NAMALWA (cell line): ENCODE measurements around the gene TTYH1.
A peak's percentile ranks its signal among the peaks of the same experiment; 100 is the strongest.

ENCODE experiments used
- DNase-seq: peaks from one replicate; pipeline ENCODE4 v3.0.0-alpha.2; 2015; ENCODE audit warnings: low spot score

Gene TTYH1

GRCh38 chr19:54424201-54424600, 8.9 kb downstream of the TTYH1 start:
- DNase-seq: no peak

DNA sequence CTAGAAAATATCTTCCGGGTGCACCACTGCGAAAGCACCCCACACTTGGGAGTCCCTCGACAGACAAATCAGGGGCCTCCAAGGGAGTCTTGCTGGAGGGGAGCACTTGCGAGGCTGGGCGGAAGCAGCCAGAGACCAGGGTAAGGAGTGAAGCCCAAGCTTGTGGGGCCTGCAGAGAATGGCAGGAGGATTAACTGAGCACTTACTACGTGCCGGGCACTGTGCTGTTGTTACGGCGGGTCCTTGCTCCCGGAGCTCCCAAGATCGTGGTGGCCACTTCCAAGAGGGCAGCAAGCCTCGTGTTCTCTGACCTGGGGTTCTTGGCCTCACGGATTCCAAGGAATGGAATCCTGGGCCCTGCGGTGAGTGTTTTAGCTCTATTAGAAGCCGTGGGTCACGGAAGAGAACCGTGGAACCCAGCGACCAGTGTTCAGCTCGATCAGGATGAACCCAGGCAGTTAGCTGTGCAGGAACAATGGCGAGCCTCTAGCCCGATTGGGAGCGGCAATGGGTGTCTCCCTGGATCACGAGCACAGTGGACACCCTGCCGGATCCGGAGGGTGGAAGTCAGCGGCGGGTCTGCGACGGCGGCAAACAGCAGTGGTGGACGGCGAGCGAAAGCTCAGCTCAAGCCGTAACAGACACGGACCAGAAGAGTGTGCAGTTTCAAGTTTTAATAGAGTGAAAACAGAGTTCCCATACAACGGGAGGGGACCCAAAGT, 9.6 kb downstream of the TTYH1 start:
- DNase-seq: no peak

- no peak for DNase-seq
These were observed 10.1 kb downstream of the TTYH1 start for GRCh38 chr19:54425382-54425723.

- DNase-seq: no peak
These were observed 11.1 kb downstream of the TTYH1 start for GRCh38 chr19:54426291-54426931.

- no peak for DNase-seq
These were observed 12.3 kb downstream of the TTYH1 start for GRCh38 chr19:54427586-54427985.

- no peak for DNase-seq
These were observed 13.3 kb downstream of the TTYH1 start for GRCh38 chr19:54428323-54429175.

DNA sequence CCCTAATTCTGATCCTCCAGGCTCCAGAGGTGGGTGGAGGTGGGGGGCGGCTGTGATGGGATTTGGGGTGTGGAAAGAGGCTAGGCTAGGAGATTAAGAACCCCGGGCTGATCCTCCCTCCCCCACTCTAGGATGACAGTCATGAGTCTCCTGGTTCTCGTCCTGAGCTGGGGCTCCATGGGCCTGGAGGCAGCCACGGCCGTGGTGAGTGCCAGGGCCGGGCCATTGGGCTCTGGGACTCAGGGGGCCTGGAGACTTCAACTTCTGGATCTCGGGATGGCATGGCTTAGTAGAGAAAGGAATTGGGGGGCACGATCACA, 13.9 kb downstream of the TTYH1 start:
- no peak for DNase-seq

- no peak for DNase-seq
These were observed 14.4 kb downstream of the TTYH1 start for GRCh38 chr19:54429545-54430227.

- DNase-seq: peak; percentile 58
These were observed 15.3 kb downstream of the TTYH1 start for GRCh38 chr19:54430306-54431254.

GRCh38 chr19:54431255-54431838, 16.1 kb downstream of the TTYH1 start:
- DNase-seq: no peak

GRCh38 chr19:54432144-54432738, 17.0 kb downstream of the TTYH1 start:
- no peak for DNase-seq

- DNase-seq: no peak
These were observed 18.4 kb downstream of the TTYH1 start for GRCh38 chr19:54433697-54434096.

GRCh38 chr19:54434112-54434872, 19.0 kb downstream of the TTYH1 start:
- no peak for DNase-seq

DNA sequence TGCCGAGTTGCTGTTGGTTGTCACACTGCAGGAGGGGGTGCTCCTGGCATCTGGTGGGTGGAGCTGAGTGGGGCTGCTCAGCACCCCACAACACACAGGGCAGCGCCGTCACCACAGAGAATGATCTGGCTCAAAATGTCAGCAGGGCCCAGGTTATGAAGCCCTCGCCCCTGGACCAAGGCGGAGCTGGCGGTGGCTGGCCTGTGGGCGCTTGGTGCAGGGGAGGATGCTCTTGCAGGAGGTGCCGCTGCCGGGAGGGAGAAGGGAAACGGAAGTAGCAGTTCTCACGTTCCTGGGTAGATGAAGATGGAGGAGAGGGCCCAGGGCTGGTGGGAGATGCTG, 19.6 kb downstream of the TTYH1 start:
- no peak for DNase-seq

DNA sequence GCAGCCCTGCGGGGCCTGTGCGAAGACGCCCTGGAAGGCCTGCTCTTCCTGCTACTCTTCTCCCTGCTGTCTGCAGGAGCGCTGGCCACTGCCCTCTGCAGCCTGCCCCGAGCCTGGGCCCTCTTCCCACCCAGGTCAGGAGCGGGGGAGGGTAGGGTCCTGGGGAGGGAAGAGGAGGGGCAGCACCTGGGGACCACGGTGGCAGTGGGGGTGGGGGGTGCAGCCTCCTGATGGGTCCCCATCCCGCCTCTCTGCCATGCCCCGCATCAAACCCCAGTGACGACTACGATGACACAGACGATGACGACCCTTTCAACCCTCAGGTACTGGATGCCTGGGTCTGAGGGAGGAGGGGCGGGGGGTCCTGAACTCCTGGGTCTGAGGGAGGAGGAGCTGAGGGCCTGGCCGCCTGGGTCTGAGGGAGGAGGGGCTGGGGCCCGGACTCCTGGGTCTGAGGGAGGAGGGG, 20.3 kb downstream of the TTYH1 start:
- no peak for DNase-seq

- no peak for DNase-seq
These were observed 20.8 kb downstream of the TTYH1 start for GRCh38 chr19:54436031-54436523.

DNA sequence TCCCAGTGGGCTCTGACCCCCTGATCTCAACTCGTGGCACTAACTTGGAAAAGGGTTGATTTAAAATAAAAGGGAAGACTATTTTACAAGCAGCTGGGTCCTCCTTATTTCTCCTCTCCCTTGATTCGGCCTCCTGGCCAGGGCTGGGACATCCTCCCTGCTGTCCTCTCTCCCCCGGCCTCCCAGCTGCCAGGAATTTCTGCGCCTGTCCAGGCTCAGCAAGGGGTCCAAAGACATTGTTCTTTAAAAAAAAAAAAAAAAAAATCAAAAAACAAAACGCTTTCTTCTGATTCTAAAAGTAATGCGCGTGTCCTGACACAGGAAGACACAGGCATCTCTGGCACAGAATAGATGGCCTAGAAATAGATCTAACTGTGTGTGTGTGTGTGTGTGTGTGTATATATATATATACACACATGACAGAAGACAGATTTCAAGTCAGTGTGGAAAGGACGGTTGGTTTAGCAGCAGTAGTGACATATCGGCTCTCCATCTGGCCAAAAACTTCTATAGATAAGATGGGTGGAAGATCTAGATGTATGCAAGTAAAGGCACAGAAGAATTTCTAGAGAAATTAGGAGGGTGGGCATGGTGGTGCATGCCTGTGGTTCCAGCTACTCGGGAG, 21.5 kb downstream of the TTYH1 start:
- DNase-seq: no peak

DNA sequence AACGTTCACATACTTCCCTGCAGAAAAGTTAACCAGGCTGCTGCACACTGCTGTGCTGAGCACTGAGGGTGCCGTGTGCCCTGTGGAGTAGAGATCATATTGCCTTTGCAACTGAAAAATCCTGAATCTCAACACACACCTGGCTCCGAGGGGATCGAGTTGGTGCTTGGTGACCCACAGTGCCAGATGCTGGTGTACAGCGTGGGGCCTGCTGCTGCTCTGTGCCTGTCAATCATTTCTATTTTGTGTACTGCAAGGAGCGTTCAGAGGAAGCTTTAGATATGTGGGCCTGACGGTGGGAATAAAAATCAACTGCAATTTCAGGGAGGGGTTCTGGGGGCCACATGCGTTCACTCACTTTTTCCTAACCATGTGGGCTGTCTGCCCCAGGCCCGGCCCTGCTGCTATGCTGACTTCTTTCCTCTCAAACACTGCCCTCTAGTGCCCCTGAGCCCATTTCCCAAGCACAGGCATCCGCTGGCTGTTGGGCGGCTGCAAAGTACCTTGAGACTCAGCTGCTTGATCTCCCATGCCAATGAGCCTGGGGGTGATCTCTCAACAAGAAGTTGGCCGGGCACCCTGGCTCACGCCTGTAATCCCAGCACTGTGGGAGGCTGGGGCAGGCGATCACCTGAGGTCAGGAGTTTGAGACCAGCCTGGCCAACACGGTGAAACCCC, 24.0 kb downstream of the TTYH1 start:
- peak; percentile 61 for DNase-seq

- no peak for DNase-seq
These were observed 25.4 kb downstream of the TTYH1 start for GRCh38 chr19:54440641-54441040.
